HG03571 (cell line): Measurements from ENCODE around the gene WNT5B.

ENCODE experiments used
- ATAC-seq: cut with Tn5 transposase; IDR thresholded peaks from one replicate; pipeline ENCODE4 v1.9.1; 2021; ENCODE audit not compliant: unreplicated experiment

WNT5B gene

DNA sequence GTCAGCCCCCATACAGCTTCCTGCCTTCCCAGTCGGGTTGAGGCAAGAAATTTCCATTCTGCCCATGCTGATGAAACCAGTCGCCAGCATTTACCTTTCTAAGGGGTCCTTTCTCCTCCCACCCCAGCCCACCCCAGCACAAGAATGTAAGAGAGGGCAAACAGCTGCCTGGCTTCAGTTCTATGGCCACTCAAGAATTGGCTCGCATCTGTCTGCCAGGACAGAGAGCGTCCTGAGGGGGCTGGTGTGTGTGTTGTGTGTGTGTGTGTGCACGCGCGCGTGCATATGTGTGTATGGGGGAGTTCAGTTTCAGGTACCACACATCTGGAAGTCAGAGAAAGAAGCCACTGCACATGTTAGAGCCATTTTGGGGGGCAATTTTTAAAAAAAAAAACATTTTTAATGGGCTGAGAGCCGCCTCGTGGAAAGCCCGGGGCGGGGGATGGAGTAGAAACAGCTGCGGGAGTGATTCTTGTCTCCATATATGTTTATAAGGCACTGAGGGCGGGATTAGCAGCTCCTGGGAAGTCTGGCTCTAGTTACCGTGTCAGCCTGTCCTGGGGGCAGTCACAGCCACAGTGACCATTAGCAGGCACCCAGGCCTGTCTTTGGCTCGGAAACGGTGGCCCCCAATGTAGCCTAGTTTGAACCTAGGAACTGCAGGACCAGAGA is at the start of gene WNT5B:
Gene WNT5B (plus strand): TSS at position 566 of the 672 bp plus-strand sequence. CDS start 2,124 bp downstream, outside the sequence.
- ATAC-seq = no peak

DNA sequence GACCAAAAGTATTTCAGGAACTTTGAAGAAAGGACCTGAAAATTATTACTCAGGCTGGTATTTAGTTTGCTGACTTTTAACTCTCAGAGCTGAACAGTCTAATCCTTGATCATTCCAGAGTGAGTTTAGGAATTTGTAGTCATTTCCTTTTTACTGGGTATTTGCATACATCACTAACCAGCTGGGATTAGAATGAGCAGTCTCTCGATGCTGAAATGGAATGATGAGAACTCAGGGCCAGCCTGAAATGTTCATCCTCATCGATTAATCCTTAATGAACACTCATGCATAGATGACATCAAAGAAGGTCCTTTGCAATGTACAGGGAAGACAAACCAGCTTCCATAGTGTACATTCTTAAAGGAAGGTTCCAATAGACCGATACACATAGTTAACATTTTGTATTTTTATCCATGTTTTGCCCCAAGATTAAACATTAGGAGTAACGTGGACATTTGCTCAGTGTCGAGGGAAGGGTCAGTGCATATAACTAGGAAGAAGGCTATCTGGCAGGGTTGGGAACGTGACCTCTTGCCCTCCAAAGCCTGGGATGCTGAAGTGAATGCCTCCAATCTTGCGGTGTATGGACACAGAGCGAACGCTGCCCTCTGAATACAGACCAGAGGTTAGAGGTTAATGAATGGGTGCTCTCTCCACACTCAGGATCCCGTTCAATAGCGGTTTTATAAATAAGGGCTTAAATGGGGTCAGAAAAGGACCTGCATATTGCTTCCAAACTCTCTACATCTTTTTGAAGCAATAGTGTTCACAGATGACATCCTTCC is 49.2 kb upstream of the WNT5B start:
- no peak for ATAC-seq

DNA sequence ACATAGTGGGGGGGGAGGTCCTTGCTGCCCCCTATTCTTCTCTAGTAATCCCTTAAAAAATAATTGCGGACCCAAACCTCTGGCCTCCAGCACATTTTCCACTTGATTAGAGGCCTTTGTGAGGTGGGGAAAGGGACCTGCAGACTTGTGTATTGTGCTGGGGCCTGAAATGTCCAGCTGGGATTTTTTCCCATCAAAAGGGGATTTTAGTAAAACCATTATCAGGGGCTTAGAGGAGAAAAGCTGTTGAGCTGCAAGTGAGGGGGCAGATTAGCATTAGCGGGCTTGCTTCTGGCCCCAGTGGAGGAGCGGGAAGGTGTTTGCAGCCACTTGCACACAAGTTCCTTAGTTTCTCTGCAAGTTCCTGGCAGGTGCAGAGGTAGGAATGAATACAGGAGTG is 48.5 kb upstream of the WNT5B start:
- no peak for ATAC-seq

DNA sequence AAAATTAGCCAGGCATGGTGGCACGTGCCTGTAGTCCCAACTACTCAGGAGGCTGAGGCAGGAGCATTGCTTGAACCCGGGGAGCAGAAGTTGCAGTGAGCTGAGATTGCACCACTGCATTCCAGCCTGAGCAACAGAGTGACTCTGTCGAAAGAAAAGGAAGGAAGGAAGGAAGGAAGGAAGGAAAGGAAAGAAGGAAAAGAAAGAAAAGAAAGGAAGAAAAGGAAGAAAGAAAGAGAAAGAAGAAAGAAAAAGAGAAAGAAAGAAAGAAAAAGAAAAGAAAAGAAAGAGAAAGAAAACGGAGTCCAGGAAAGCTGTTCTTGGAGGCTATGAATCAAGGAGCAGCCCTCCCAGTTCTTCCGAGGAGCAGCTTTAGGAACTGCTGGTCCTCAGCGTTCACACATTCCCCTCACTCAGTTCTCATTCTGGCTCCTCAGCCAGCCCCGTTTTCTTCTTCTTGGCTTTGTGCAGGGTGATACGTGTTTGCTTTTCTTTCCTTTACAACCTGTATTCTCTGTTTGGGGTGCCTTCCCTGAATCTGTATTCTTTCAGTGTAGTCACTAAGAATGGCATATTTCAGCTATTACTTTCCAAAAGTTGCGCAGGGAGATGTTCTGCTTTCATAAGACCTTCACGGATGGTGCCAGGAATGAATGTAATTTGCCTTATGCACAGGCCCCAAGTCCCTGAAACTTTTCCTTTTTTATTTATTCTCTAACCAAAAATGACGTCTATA is 46.9 kb upstream of the WNT5B start:
- no peak for ATAC-seq

GRCh38 chr12:1582709-1583050 is 46.4 kb upstream of the WNT5B start:
- no peak for ATAC-seq

- no peak for ATAC-seq
Observed at GRCh38 chr12:1583421-1584078, 45.5 kb upstream of the WNT5B start.

DNA sequence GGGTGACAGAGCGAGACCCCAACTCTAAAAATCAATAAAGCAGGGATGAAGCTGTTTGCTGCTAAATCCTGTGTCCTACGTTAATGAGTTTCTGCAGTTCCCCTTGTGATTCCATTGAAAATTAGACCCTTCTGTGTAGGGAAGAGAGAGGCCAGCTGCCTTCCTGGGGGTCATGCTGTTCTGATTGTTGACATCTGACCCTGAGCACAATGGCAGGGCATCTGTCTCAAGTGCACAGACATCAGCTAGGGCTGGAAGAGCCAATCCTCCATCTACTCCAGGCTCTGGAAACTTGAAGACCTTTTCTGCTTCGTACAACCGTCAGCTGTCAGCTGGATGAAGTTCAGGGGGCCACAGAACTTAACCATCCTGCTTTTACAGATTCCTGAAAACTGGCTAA is 44.7 kb upstream of the WNT5B start:
- ATAC-seq = no peak

GRCh38 chr12:1587927-1588574 is 41.0 kb upstream of the WNT5B start:
- no peak for ATAC-seq

DNA sequence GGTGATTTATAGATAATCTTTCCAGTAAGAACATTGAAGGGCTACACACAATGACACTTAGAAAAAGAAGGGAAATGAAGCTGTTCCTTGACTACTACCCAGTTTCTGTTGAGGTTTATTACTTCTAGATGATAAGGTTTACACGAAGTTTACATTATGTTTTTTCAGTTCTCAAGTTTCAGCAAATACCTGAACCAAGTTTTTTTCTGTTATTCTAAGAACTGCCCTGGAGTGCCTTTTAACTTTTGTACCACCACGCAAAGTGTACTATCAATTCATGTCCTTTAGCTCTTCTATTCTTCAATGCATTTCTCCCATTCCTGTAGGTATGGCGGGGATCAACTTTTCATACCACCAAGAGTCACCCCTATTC is 40.5 kb upstream of the WNT5B start:
- ATAC-seq = no peak

DNA sequence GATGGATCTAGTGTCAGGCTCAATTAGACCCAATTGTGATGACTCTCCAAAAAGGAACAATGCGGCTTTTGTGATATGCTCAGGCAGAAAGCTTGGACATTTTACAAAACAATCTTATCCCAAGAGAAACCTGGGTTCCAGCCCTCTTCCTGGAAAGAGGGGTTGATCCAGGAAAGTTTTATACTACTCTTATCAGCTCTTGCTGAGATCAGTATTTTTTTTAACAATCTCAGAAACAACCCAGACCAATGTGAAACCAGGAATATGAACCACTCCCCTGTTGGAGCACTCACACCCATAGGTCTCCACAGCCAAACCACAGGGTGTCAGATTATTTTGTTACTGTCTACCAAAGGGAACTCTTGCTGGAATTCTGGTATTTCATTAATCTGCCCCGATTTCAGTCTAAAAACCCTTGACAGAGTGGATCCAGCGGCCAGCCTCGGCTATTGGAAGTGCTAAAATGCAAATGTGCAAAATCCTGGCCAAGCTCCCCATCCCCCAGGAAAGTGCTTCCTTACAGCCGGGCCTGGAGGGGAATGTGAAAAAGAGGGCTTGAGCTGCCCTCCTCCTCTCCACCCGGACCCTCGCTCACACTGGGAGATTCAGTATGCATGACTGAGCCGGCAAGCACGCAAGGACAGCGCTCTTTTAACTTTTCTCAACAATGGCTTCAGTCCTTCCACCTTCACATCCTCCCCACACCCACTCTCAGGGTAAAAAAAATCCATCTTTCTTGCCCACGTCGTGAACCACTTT is 38.6 kb upstream of the WNT5B start:
- no peak for ATAC-seq

DNA sequence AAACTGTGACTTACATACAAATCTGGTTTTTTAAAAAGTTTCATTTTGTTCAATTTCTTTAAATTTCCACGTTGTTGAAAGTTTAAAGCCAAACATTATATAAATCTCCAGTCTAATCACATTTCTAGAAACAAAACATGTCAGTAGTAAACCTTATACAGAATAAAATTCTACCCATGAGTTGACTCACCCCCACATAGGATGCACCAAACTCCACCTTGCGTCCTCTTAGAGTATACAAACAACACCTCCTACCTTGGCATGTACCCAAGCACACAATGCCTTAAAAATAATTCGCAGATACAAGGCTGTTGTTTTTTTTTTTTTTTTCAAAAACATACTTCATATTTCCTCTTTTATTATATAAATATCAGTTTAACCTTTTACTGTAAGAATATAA is 38.0 kb upstream of the WNT5B start:
- ATAC-seq = no peak

DNA sequence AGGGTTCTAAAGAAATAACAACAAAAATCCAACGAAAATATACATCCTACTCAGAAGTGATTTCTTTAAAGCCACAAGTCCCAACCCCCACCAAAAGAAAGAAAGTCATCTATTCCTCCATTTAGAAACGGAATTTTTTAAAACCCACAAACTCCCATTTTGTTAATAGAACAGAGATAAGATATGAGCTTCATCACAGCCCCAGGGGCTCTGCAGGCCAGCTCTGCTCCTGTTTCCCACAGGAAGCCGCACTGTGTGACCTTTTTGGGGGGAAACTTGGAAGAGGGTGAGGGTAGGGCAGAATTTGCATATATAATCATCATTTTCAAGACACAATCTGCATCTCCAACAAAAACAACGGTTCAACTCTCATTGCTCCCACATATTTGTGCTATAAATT is 37.5 kb upstream of the WNT5B start:
- ATAC-seq = no peak

DNA sequence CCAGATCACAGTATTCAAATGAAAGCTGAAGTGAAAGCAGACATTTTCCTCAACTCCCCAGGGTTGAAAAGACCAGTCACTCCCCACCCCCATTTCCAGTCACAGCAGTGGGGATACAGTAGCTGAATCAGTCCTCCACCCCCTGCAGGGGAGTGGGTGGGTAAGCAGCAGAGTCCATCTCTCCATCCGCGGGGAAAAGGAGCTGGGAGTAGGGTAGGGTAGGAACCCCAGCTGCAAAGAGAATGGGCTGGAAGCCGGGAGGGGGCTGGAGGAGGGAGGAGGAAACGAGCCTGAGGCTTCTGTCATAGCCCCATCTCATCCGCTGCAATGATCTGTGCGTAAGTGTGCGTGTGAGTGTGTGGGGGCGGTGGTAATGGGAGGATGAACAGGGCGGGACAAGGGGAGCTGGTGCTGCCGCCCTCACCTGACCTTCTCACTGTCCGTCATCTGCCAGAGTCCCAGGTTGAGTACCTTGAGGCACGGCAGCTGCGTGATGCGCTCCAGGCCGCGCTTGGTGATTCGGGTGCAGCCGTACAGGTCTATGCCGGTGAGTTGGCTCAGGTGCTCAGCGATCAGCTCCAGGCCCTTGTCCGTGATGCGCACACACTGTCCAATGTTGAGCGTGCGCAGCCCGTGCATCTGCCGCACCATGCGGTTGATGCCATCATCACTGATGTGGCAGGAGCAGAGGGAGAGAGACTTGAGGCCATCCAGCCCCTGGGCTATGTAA is 36.4 kb upstream of the WNT5B start:
- ATAC-seq = no peak

DNA sequence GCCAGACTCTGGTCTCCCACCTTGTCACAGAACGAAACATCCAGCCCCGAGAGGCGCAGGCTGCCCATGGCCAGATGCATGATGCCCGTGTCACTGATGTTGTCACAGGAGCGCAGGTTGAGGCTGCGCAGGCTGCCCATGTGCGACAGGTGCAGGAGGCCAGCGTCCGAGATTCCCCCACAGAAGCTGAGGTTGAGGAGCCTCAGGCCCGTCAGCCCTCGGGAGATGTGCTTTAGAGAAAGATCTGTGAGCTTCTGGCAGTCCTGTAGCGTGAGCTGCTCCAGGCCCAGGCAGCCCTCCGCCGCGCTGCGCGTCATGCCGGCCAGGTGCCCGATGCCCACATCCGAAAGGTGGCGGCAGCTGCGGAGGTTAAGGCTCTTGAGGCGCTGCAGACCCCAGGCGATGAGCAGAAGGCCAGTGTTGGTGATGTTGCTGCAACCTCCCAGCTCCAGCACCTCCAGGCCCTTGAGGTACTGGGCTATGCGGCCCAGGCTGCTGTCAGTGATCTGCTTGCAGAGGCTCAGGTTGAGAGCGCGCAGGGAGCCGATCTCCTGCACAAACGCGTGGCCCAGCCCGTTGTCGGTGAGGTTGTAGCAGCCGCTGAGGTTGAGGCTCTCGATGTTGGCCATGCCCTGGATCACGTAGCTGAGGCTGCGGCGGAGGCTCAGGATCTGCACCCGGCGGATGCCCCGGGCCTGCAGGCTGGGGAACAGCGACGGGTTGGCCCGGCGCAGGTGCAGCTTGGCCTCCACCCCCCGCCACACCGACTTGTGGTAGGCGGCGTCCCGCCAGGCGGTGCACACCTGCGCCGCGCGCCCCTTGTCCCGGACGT is 35.6 kb upstream of the WNT5B start:
- ATAC-seq = peak; percentile 15

DNA sequence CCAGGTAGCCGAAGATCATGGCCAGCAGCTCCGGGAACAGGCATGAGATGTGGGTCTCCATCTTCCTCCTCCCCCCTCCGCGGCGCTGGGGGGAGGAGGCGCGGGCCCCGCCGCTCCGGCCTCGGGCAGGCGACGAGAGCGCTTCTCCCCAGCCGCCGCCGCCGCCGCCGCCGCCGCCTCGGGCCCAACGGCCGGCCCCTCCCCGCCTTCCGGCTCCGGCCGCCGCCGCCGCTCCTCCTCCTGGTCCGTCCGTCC is 35.1 kb upstream of the WNT5B start:
- peak; percentile 44 for ATAC-seq

DNA sequence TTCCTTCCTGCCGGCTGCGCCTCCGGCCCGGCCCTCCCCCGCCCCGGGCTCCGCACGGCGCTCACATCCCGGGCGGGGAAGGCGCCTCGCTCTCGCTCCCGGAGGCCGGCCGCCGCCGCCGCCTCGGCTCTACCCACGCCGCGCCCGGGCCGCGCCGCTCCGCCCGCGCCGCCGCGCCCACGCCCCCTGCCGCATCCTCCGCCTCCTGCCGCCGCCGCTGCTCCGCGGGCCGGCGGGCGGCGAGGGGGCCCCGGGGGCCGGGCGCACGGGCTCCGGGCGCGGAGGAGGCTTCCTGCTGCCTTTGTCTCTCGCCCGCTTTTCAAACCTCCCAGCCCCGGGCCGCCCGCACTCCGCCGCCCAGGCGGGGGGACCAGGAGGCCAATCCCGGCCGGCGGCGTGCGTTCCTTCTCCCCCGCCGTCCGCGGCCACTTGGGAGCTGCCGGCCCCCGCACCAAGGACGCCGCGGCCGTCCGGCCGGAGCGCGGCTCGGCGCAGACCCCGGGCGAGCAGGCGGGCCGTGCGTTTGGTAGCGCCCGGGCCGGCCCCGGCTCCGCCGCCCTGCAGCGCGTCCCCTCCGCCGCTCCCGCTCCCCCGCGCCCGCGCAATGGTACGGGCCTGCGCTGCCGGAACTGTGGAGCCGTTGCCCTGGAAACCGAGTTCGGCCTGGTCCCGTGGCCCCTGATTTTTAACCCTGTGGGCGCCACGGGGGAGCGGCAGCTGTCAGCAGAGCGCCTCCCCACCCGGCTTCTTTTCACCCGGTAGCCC is 34.6 kb upstream of the WNT5B start, which contains the start of gene FBXL14:
Gene FBXL14 (minus strand): TSS at position 321 of the 765 bp plus-strand sequence. CDS start 515 bp downstream, outside the sequence.
- ATAC-seq = peak; percentile 50

- no peak for ATAC-seq
Observed at GRCh38 chr12:1595026-1595561, 33.9 kb upstream of the WNT5B start.
